Measurements from ENCODE around the gene TADA3. TPM values are rescaled to one million over a fixed set of nuclear protein-coding genes. Genes with fewer than 3 reads are reported as not detected.

The TADA3 gene
- total RNA-seq, 1 donor from 2014 or later, result 55.8 TPM

DNA sequence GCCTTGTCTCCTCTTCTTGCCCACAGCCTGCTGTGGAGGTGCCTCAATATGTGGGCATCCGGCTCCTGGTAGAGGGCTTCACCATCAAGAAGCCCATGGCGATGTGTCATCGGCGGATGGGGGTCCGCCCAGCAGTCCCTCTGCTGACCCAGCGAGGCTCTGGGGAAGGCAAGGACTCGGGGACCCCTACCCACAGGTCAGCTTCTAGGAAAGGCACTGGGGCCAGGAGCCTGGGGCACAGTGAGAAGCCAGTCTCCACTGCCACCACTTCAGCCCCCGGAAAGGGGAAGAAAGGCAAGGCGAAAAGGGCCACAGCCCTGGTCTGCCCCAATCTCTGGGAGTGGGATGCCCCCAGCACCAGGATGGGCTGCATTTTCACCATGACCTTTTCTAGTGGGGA lies 40.8 kb upstream of the TADA3 start:
- Histone ChIP-seq H3K27me3 (no peaks in the 10 kb centered on the region), H3K4me1 (no peaks in the 10 kb centered on the region), H3K27ac (no peak overlapping the region), H3K36me3 (peaks cover 19% of the 10 kb centered on the region), H3K9me3 (no peaks in the 10 kb centered on the region), H3K4me3 (no peak overlapping the region)
- no peak for DNase-seq
- TF ChIP-seq, protein P1, sequence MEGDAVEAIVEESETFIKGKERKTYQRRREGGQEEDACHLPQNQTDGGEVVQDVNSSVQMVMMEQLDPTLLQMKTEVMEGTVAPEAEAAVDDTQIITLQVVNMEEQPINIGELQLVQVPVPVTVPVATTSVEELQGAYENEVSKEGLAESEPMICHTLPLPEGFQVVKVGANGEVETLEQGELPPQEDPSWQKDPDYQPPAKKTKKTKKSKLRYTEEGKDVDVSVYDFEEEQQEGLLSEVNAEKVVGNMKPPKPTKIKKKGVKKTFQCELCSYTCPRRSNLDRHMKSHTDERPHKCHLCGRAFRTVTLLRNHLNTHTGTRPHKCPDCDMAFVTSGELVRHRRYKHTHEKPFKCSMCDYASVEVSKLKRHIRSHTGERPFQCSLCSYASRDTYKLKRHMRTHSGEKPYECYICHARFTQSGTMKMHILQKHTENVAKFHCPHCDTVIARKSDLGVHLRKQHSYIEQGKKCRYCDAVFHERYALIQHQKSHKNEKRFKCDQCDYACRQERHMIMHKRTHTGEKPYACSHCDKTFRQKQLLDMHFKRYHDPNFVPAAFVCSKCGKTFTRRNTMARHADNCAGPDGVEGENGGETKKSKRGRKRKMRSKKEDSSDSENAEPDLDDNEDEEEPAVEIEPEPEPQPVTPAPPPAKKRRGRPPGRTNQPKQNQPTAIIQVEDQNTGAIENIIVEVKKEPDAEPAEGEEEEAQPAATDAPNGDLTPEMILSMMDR (IDR thresholded peaks at IDR 0.05), result no peak
- ATAC-seq, result no peak
- intact Hi-C loops (cut with DNase I), result no loop called here

DNA sequence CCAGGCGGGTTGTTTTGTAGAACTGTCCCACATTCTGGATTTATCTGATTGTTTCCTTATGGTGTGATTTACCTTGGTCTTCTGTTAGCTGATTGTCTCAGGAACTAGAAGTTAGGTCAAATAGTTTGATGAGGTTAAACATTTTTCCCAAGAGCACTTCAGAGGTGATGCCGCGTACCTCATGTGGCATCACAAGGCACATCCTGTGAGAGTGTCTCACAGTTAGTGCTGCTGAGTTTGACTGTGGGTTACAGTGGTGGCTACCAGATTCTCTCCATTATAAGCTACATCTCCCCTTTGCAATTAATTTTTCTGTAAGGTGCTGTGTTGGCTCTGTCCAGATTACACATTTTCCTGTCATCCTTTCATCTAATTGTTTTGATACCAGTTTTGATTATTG lies 39.0 kb upstream of the TADA3 start:
- no peak overlapping the region for H3K27ac ChIP-seq
- H3K36me3 ChIP-seq, result peaks cover 19% of the 10 kb centered on the region
- H3K4me1 ChIP-seq, result no peaks in the 10 kb centered on the region
- TF ChIP-seq, protein P1 (IDR thresholded peaks at IDR 0.05), result no peak
- DNase-seq (no peak), ATAC-seq (no peak)
- no peaks in the 10 kb centered on the region for H3K9me3 ChIP-seq
- intact Hi-C loops (cut with DNase I), result no loop called here
- H3K4me3 ChIP-seq, result no peak overlapping the region
- no peaks in the 10 kb centered on the region for H3K27me3 ChIP-seq

DNA sequence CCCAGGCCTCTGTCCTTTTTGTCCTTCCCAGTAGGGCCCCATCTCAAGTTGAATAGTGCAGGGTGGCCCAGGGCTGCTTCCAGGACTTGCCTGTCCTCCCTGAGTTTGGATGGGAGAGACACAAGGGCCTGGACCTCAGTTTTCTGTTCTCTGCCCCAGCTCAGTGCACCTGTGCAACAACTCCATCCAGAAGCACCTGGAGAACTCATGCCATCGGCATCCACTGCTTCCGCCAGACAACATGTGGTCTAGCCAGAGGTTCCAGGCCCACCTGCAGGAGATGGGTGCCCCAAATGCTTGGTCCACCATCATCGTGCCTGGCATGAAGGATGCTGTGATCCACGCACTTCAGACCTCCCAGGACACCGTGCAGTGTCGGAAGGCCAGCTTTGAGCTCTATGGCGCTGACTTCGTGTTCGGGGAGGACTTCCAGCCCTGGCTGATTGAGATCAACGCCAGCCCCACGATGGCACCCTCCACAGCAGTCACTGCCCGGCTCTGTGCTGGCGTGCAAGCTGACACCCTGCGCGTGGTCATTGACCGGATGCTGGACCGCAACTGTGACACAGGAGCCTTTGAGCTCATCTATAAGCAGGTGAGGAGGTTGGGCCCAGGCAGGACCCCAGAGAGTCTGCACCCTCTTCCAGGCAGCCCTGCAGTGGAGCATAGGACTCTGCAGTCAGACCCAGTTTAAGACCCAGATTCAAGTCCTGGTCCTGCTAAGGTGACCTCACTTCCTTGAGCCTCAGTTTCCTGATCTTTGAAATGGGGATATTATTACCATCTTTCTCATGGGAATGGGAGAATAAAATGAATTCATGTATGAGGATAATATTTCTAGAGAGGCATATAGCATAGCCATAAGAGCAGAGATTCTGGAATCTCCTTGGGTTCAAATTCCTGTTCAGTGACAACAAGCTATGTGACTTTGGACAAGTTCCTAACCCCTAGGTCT lies 36.8 kb upstream of the TADA3 start:
- TF ChIP-seq, protein P1 (IDR thresholded peaks at IDR 0.05), result no peak
- intact Hi-C loops (cut with DNase I), result no loop called here
- no peak overlapping the region for H3K27ac ChIP-seq
- H3K9me3 ChIP-seq, result no peaks in the 10 kb centered on the region
- H3K36me3 ChIP-seq, result peaks cover 19% of the 10 kb centered on the region
- DNase-seq, result no peak
- no peak overlapping the region for H3K4me3 ChIP-seq
- no peak for ATAC-seq
- no peaks in the 10 kb centered on the region for H3K4me1 ChIP-seq
- no peaks in the 10 kb centered on the region for H3K27me3 ChIP-seq

DNA sequence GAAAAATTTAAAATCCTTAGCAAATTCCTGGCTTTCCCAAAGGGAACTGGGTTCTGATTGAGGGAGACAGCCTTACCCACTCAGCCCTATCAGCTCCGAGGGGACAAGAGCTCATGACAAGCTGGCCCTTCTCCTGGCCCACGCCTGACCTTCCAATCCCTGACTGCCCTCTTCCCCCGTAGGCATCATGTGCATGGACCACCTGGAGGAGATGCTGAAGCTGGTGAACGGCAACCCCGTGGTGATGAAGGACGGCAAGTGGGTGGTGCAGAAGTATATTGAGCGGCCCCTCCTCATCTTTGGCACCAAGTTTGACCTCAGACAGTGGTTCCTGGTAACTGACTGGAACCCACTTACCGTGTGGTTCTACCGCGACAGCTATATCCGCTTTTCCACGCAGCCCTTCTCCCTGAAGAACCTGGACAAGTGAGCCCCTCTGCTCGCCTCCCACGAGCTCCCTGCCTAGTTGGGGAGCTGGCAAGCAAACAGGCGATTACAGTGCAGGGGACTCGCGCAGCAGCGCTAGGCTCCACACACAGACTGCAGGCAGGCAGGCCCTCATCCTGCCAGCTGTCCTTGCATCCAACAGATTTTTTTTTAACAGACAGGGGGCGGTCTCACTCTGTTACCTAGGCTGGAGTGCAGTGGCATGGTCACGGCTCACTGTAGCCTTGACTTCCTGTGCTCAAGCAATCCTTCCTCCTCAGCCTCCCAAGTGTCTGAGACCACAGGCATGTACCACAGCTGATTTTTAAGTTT lies 34.7 kb upstream of the TADA3 start:
- no peak overlapping the region for H3K27ac ChIP-seq
- no peaks in the 10 kb centered on the region for H3K9me3 ChIP-seq
- no peaks in the 10 kb centered on the region for H3K4me1 ChIP-seq
- ATAC-seq (peak; percentile 76), DNase-seq (no peak)
- intact Hi-C loops (cut with DNase I), result no loop called here
- TF ChIP-seq, protein P1 (IDR thresholded peaks at IDR 0.05), result peak; percentile 16
- no peaks in the 10 kb centered on the region for H3K27me3 ChIP-seq
- H3K36me3 ChIP-seq, result peaks cover 6% of the 10 kb centered on the region
- no peak overlapping the region for H3K4me3 ChIP-seq

DNA sequence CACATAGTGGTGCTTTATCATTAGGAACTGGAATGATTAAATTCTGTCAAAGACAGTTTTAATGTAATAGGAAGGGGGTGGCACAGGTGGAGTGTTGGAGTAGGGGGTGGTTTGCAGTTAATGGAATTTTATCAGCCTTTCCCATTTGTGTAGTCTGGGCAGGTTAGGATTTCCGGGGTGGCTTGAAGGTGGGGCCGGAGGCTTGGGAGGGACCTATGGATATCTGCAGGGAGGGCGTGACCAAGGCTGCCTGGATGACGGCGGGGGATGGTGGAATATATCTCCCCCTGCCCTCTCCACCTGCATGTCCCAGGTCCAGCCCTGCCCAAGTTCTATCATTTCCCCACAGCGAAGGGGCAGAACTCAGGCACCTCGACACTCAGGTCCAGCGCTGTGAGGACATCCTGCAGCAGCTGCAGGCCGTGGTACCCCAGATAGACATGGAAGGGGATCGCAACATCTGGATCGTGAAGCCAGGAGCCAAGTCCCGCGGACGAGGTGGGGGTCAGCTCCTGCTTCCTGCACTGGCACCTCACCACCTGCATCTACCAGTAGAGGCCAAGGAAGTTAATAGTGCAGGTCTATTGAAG lies 33.3 kb upstream of the TADA3 start:
- Histone ChIP-seq H3K9me3 (no peaks in the 10 kb centered on the region), H3K27ac (no peak overlapping the region), H3K27me3 (no peaks in the 10 kb centered on the region), H3K36me3 (peaks cover 6% of the 10 kb centered on the region), H3K4me1 (no peaks in the 10 kb centered on the region), H3K4me3 (no peak overlapping the region)
- TF ChIP-seq, protein P1 (IDR thresholded peaks at IDR 0.05), result no peak
- peak; percentile 13 for ATAC-seq
- intact Hi-C loops (cut with DNase I), result no loop called here
- no peak for DNase-seq

Measured in upper lobe of right lung (tissue), 1 donor.